Right lobe of liver (tissue), 4 donors: ENCODE measurements around the gene RINL.

Source experiments
- CTCF ChIP-seq, 4 donors: fragments of 200-600 bp in 3 of 4; fragments of 450-650 bp in 1 of 4; IDR thresholded peaks; one replicate each; pipeline versions ENCODE4 v1.5.1 to v1.8.0; 2016 to 2022; ENCODE audit warnings: antibody characterized with exemption in 4 of 4, mild to moderate bottlenecking in 2 of 4
- POLR2A ChIP-seq: fragments of 450-650 bp; IDR thresholded peaks from one replicate; pipeline ENCODE4 v1.6.1; 2017; ENCODE audit warnings: antibody characterized with exemption, mild to moderate bottlenecking
- donor health status: DM: no; HTN: no; CAD: no.
- donor health status: DM: no; HTN: no; CAD: no.
- donor health status: DM: no; HTN: yes; CAD: no.

GRCh38 chr19:38915329-38916321, 37.5 kb upstream of the RINL start:
- TF ChIP-seq CTCF (IDR thresholded peaks at IDR 0.05) (no peak), POLR2A (no peak)
